Kidney (tissue), 14 donors: ENCODE results near the gene MRTFA. TPM values are rescaled to one million over a fixed set of nuclear protein-coding genes. Genes with fewer than 3 reads are reported as not detected.

Source experiments
- DNase-seq, 5 donors: peaks; one replicate each; pipeline ENCODE4 v3.0.0-alpha.2; 2013 to 2020
- FAIRE-seq: peaks from 2 replicates; lab custom pipeline; 2012; peaks lifted over from hg19 to GRCh38; lab: Jason Lieb, UNC
- H3K27ac ChIP-seq, 2 donors: one replicate each; pipeline ENCODE4 v1.7.0; 2013; ENCODE audit warnings: low read depth in 2 of 2, low read length in 2 of 2, inconsistent platforms in 1 of 2
- H3K27me3 ChIP-seq: one replicate; pipeline ENCODE4 v1.7.1; 2013; ENCODE audit warnings: low read length, inconsistent platforms; ENCODE audit not compliant: control insufficient read depth, insufficient read depth
- H3K36me3 ChIP-seq, 3 donors: one replicate each; pipeline versions ENCODE4 v1.7.0 to v1.7.1; 2013; ENCODE audit warnings: low read length in 3 of 3, control low read depth in 1 of 3, inconsistent platforms in 1 of 3; ENCODE audit not compliant: insufficient read depth in 3 of 3, control insufficient read depth in 2 of 3
- H3K4me1 ChIP-seq, 3 donors: one replicate each; pipeline versions ENCODE4 v1.7.0 to v1.7.1; 2013; ENCODE audit warnings: low read length in 3 of 3, inconsistent platforms in 1 of 3, low read depth in 1 of 3; ENCODE audit not compliant: control insufficient read depth in 2 of 3, insufficient read depth in 2 of 3
- H3K4me3 ChIP-seq, 3 donors: one replicate each; pipeline versions ENCODE4 v1.7.0 to v1.8.1; 2013; ENCODE audit warnings: low read length in 3 of 3, control low read depth in 1 of 3, inconsistent platforms in 1 of 3
- H3K9ac ChIP-seq, 3 donors: one replicate each; pipeline versions ENCODE4 v1.7.0 to v1.7.1; 2013; ENCODE audit warnings: low read length in 3 of 3, control low read depth in 1 of 3, inconsistent platforms in 1 of 3
- H3K9me3 ChIP-seq, 3 donors: one replicate each; pipeline versions ENCODE4 v1.7.0 to v1.7.1; 2013; ENCODE audit warnings: low read length in 3 of 3, control low read depth in 1 of 3, inconsistent platforms in 1 of 3; ENCODE audit not compliant: control insufficient read depth in 2 of 3, insufficient read depth in 1 of 3
- CTCF ChIP-seq: IDR thresholded peaks from 3 replicates; pipeline ENCODE4 v1.5.1; 2012; ENCODE audit warnings: mild to moderate bottlenecking, moderate library complexity, borderline replicate concordance; ENCODE audit not compliant: insufficient read depth; ENCODE audit errors: extremely low read depth
- intact Hi-C: fragments of 100-400 bp; cut with DNase I; formaldehyde crosslinking; loops from one replicate; pipeline ENCODE4 v1.11.1; 2022
- polyA plus RNA-seq: library from polyadenylated mRNA; stranded (reverse); fragments of 350-450 nt; fragmentation: Illumina TruSeq; extraction: RNeasy Lipid Tissue Mini Kit (QIAGEN cat#74804); gene quantifications from one replicate; pipeline ENCODE4 v1.2.3, GENCODE V29; 2014; ENCODE audit warnings: low read depth, low replicate concordance; ENCODE audit not compliant: insufficient read depth
- total RNA-seq: library from RNA; stranded (reverse); fragmentation: NEBNext Ultra II Directional; extraction: Animal tissue kit (Norgen Biotek cat#: 25700); gene quantifications from one replicate; pipeline ENCODE4 v1.2.1, GENCODE V29; 2021
- donor health status: control.
- donor health status: control.
- donor health status: control.
- donor health status: control.
- donor health status: control.
- donor health status: DM: yes; HTN: yes; CAD: no.
- donor health status: Normal renal cell carcinoma (clear cell type).

MRTFA gene
- total and polyA plus RNA-seq, 2 donors from 2014 or later: 12.5 to 59.9 TPM

GRCh38 chr22:40593460-40594273, 42.9 kb downstream of the MRTFA start:
- Histone ChIP-seq H3K27ac (no peak overlapping the region), H3K9me3 (no peaks in the 10 kb centered on the region), H3K36me3 (no peaks in the 10 kb centered on the region), H3K27me3 (no peaks in the 10 kb centered on the region), H3K4me1 (peaks cover 0 to 3% (median 3%) of the 10 kb centered on the region in 3 donors), H3K4me3 (no peak overlapping the region), H3K9ac (no peak overlapping the region)
- DNase-seq (no peak), FAIRE-seq (no peak)
- intact Hi-C loops: no loop called here
- no peak for TF ChIP-seq CTCF

- DNase-seq (no peak), FAIRE-seq (no peak)
- Histone ChIP-seq H3K27me3 (no peaks in the 10 kb centered on the region), H3K9me3 (no peaks in the 10 kb centered on the region), H3K4me1 (peaks cover 0 to 3% (median 3%) of the 10 kb centered on the region in 3 donors), H3K27ac (no peak overlapping the region), H3K9ac (no peak overlapping the region), H3K4me3 (no peak overlapping the region), H3K36me3 (no peaks in the 10 kb centered on the region)
- TF ChIP-seq CTCF: no peak
- intact Hi-C loops: no loop called here
Measured at GRCh38 chr22:40592352-40593113, 44.0 kb downstream of the MRTFA start.

GRCh38 chr22:40588726-40589125, 47.8 kb downstream of the MRTFA start:
- no peaks in the 10 kb centered on the region for H3K9me3 ChIP-seq
- DNase-seq: no peak
- no peak for TF ChIP-seq CTCF
- no peaks in the 10 kb centered on the region for H3K27me3 ChIP-seq
- FAIRE-seq: no peak
- no peak overlapping the region for H3K27ac ChIP-seq
- peaks cover 0 to 3% (median 0%) of the 10 kb centered on the region in 3 donors for H3K4me1 ChIP-seq
- H3K4me3 ChIP-seq: no peak overlapping the region
- no peak overlapping the region for H3K9ac ChIP-seq
- no peaks in the 10 kb centered on the region for H3K36me3 ChIP-seq
- intact Hi-C loops: no loop called here
